ENCODE data around the gene CYP4B1.

Gene CYP4B1

GRCh38 chr1:46797696-46798470 is 963 bp upstream of the CYP4B1 start:
- DNase-seq: no peak

- DNase-seq: no peak
Measured at GRCh38 chr1:46800742-46801141, 1.9 kb downstream of the CYP4B1 start.

- no peak for DNase-seq
Measured at GRCh38 chr1:46801323-46802055, 2.6 kb downstream of the CYP4B1 start.

- no peak for DNase-seq
Measured at GRCh38 chr1:46802081-46802480, 3.2 kb downstream of the CYP4B1 start.

- DNase-seq: no peak
Measured at GRCh38 chr1:46802901-46803574, 4.2 kb downstream of the CYP4B1 start.

GRCh38 chr1:46804027-46804889 is 5.4 kb downstream of the CYP4B1 start:
- DNase-seq: no peak

GRCh38 chr1:46804926-46805325 is 6.1 kb downstream of the CYP4B1 start:
- no peak for DNase-seq

GRCh38 chr1:46805755-46806154 is 6.9 kb downstream of the CYP4B1 start:
- DNase-seq: no peak

- no peak for DNase-seq
Measured at GRCh38 chr1:46806196-46807020, 7.6 kb downstream of the CYP4B1 start.

GRCh38 chr1:46807046-46807972 is 8.5 kb downstream of the CYP4B1 start:
- DNase-seq: no peak

- DNase-seq: no peak
Measured at GRCh38 chr1:46809071-46809470, 10.2 kb downstream of the CYP4B1 start.

- DNase-seq: no peak
Measured at GRCh38 chr1:46809904-46810303, 11.1 kb downstream of the CYP4B1 start.

- DNase-seq: no peak
Measured at GRCh38 chr1:46810596-46810995, 11.8 kb downstream of the CYP4B1 start.

GRCh38 chr1:46811053-46811452 is 12.2 kb downstream of the CYP4B1 start:
- no peak for DNase-seq

- no peak for DNase-seq
Measured at GRCh38 chr1:46812065-46812963, 13.5 kb downstream of the CYP4B1 start.

- no peak for DNase-seq
Measured at GRCh38 chr1:46812996-46813857, 14.4 kb downstream of the CYP4B1 start.

- DNase-seq: no peak
Measured at GRCh38 chr1:46813858-46814396, 15.1 kb downstream of the CYP4B1 start.

- DNase-seq: no peak
Measured at GRCh38 chr1:46815133-46815532, 16.3 kb downstream of the CYP4B1 start.

Data from NCI-H1930 (cell line).